Stimulated activated CD4-positive, alpha-beta T cell treated with anti-CD3 and anti-CD28 coated beads, Interleukin-12 subunit alpha, Interleukin-12 subunit beta, amount 100 ng/mL, for 24 hours (primary cell): ENCODE data around the gene ATP11A.
"Not testable (repeated sequence)": the region's sequence is repeated elsewhere in the genome, so short reads cannot be mapped to it uniquely, and the experiment has no call there.

ENCODE experiments used
- DNase-seq, 2 experiments: peaks; one replicate each; pipeline ENCODE4 v3.0.0-alpha.2; 2020; ENCODE audit warnings: low read depth in 2 of 2

ATP11A gene

DNA sequence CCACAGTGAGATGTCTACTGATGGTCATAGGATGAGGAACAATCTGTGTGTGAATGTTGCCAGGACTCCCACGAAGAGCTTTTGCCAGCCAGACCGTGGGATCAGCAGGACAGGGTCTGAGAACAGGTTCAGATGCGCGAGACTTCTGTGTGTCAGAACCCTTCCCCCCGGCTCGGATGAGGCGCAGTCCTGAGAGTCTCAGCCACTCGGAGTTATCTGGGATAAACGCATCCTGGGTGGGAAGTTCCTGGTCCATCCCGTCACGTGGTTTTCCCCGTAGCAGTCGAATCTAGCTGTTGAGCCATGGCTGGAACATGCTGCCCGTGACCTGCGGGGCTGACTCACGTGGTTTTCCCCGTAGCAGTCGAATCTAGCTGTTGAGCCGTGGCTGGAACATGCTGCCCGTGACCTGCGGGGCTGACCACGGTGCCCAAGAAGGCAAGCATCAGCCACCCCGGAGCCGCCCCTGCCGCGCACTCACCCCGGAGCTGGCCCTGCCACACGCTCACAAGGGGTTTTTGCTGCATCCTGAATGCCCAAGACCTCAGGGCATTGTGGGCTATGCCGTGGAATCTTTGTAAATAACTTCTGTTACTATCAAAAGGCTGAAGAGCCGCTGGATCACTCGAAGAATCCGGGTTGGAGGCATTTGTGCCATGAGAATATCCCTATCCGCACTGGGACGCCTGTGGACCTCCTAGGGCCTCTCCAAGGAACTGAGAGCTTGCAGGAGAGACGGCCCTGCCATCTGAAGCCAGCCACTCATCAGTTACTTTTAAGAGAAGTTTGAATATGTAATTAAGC lies 148.4 kb downstream of the ATP11A start:
- no peak for DNase-seq

DNA sequence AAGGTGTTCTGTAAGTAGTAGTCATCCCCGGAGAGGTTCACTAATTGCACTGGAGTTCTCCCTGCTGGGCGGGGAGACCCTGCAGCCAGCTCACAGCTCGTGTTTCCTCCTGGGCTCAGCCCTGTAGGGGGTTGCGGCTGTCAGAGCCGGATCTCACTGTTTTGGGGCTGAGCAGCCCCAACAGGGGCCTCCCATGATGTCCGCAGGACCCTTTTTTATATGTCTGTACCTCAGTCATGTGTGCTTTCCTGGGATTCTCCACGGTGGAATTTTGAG lies 148.9 kb downstream of the ATP11A start:
- DNase-seq = no peak

DNA sequence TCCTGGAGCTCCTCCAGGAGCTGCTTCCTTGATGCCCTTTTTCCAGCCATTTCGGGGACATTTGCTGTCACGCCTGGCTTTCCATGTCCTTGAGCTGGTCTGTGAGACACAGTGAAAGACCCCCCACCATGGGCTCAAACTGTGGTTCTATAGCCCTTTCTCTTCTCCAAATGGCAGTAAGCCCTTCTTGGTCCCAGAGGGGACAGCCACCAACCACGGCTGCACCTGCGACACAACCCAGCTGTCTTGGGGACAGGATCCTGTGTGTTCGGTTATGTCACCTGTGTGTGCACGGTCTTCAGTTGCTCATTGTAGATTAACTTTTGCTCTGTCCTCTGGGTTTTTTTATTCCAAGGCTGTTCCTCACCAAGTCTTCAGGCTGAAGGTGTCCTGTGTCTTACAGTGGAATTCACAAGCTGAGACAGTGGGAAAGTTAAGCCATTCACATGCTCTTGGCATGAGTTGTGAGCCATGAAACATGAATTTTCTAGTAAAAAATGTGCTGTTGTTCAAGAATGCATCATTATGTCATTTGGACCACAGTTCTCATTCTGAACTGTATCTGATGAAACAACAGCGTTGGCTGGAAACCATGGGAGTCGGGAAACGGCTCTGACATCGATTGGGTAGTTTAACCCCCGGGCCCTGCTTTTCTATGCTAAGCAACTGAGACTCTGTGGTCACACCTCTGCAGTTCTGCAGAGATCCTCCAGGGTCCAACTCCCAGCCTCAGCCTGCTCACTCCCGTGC lies 149.7 kb downstream of the ATP11A start:
- no peak for DNase-seq

DNA sequence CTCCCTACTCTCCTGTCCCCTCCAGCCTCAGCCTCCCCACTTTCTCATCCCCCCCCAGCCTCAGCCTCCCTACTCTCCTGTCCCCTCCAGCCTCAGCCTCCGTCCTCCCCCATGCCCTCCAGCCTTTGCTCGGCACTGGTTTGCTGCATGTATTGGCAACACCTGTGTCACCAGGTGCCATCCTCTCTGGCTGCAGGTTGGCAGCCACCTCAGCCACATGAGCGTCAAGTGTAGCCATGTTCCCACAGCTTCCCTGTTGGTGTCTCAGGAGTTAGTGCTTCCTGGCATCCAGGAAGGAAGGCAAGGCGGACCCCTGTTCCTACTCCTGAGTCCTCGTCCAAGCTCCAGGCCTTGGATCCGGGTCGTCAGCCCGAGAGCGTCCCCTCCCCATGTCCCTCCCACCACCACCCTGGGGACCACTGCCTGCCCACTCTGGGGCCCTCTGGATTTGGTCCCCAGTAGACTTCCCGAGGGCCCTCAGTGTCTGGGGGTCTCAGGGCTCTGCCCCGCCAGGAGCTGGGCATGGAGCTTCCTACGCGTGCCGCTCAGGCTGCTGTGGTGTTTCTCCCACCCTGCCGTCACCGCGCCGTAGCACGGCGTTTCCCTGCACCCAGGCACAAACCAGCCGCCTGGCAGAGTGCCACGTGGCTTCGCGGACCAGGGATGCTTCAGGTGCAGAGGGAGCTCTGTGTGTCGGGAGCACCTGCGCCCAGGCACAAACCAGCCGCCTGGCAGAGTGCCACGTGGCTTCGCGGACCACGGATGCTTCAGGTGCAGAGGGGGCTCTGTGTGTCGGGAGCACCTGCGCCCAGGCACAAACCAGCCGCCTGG lies 150.8 kb downstream of the ATP11A start:
- DNase-seq = no peak

DNA sequence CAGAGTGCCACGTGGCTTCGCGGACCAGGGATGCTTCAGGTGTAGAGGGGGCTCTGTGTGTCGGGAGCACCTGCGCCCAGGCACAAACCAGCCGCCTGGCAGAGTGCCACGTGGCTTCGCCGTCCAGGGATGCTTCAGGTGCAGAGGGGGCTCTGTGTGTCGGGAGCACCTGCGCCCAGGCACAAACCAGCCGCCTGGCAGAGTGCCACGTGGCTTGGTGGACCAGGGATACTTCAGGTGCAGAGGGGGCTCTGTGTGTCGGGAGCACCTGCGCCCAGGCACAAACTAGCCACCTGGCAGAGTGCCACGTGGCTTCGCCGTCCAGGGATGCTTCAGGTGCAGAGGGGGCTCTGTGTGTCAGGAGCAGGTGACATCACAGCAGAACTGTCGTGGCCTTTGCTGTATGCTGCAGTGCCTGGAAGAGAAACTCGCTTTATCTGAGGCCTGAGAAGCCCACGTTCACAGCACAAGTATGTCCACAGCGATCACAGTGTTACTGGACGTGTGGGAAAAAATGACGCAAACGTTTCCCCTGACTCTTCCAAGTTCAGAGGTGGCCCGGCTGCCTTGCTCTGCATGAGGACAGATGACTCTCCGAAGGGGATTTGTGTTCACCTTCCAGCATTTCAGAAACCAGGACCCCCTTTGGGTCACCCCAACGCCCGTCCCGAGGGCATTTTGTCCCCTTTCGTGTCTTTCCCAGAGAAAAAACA lies 151.6 kb downstream of the ATP11A start:
- not testable (repeated sequence) for DNase-seq

DNA sequence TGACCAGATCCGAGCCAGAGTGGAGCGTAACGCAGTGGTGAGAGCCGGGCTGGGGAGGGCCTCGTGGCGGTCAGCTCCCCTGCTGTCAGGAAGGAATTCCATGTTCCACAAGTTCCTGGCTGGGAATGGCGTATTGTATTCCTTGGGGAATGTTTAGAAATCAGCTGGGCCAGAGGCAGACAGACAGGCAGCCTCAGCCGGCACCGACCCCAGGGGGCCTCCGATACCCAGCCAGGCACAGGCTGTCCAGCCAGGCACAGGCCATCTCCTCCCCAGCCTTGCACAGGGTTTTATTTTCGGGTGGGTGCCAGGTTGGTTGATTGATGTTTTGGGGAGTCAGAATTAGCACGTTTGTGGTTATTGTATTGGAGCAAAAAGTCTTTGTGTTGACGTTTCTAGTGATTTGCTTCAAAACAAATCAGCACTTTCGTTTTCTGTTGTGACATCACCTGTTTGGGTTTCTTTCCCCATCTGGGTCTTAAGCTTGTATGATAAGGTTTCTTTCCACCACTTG lies 152.6 kb downstream of the ATP11A start:
- no peak for DNase-seq

DNA sequence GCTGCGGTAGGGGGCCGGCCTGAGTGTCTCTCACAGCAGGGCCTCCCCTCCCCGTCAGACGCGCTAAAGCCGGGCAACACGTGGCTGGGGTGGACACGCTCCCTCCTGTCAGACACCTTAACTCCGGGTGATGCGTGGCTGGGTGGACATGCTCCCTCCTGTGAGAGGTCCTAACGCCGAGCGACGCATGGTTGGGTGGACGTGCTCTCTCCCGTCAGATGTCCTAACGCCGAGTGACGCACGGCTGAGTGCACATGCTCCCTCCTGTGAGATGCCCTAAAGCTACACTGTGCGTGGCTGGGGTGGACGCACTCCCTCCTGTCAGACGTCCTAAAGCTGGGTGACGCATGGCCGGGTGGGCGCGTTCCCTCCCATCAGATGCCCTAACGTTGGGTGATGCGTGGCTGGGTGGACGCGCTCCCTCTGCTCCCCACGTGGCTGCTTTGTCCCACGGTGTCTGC lies 153.1 kb downstream of the ATP11A start:
- DNase-seq = no peak

DNA sequence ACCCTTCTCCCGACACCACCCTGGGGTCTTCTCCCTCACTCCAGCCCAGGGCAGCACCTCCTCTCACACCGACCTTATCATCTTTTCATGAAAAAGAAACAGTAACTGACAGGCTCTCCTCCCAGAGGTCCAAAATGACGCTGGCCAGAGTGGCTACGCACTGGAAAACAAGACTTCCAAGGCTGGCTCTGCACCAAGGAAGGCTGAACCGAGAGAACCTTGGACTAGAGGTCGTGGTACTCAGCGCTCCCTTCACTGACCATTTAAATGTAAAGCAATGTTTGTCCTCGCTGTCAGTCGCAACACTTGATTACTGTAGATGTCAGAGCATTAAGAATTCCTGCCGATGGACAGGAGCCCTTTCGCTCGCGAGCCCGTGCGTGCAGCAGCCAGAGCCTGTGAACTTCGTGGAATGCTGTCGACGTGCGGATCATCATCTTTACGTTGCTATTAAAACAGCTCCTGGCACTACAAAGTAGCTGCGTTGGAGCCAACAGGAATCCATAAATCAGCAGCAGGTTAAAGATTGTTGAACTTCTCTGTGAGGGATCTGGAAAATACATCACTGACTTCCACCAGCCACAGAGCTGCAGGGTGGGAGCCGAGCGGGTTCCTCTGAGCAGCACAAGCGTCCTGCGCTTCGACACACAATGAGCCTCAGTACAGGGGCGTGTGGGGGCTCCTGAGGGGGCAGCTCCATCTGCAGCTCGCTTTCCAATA lies 153.7 kb downstream of the ATP11A start:
- no peak for DNase-seq

DNA sequence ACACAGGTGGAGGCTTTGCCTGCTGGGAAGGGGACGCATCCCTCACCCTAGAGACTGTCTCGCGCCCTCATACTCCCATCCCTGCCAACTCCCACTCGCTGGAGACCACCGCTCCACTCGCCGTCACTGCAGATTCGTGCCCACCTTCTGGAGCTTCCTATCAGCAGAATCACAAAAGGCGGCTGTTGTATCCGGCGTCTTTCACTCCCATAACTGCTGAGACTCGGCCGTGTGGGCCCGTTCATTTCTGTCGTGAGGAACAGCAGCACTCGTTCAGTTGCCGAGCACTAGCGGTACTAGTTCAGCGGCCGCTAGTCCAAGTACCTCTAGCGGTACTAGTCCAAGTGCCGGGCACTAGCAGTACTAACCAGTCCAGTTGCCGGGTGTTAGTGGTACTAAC lies 154.6 kb downstream of the ATP11A start:
- DNase-seq = no peak

DNA sequence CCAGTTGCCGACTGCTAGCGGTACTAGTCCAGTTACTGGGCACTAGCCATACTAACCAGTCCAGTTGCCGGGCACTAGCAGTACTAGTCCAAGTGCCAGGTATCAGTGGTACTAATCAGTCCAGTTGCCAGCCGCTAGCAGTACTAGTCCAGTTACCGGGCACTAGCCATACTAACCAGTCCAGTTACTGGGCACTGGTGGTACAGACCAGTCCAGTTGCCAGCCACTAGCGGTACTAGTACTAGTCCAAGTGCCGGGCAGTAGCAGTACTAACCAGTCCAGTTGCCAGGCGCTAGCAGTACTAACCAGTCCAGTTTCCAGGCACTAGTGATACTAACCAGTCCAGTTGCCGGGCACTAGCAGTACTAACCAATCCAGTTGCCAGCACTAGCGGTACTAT lies 155.0 kb downstream of the ATP11A start:
- no peak for DNase-seq

DNA sequence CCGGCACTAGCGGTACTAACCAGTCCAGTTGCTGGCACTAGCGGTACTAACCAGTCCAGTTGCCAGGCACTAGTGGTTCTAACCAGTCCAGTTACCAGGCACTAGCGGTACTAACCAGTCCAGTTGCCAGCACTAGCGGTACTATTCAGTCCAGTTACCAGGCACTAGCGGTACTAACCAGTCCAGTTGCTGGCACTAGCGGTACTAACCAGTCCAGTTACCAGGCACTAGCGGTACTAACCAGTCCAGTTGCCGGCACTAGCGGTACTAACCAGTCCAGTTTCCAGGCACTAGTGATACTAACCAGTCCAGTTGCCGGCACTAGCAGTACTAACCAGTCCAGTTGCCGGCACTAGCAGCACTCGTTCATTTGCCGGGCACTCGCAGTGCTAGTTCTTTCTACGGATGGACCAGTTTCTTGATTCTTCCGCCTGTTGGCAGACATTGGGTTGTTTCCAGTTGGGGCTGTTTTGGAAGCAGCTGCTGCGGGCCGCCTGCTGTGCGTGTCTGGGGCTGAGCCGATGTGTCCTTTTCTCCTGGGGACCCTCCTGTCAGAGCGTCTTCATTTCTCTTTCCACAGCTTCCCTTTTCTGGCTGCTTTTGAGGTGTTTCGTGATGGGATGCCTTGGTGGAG lies 155.8 kb downstream of the ATP11A start:
- DNase-seq = no peak

DNA sequence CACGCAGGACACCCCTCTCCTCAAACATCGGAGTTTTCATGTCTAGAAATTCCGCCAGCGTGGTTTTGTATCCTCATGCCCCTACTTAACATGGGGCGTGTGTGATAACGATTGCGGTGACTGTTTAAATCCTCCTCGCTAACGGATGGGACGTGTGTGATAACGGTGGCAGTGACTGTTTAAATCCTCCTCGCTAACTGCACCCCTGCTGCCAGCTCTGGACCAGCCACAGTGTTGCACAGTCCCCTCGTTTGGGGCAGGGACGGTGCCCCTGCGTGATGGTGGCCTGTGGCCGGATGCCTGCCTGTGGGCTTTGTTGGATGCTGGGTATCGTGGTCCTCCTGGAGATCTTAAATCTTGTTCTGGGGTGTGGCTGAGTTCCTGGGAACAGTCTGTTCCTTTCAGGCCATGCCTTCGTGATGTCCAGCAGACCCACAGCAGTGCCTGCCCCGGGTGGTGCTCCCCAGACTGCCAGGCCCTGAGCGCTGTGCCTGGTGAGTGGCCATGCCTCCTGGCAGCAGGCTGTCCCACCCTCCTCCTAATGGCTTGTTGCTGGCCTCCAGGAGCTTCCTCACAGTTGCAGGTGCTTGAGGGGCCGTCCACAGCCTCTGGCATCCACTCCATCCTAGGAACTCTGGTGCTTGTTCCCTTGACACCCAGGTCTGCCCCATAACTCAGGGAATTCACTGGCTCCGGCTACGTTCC lies 156.7 kb downstream of the ATP11A start:
- DNase-seq = no peak

DNA sequence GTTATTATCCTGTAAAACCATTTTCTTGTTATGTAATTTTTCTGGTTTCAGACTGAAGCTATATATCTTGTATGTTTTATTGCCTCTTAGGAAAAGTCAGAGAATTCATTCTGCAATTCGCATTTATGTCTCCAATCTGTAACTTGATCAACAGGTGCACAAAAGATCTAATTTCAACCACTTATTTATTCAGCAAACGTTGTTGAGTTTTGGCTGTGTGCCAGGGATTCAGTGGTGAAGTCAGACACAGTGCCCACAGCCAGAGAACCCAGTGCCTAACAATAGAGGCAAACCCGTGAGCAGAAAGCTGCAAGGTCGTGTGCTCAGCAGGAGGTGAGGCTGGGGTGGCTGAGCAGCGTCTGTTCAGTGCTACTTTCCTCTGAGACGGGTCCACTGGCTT lies 159.7 kb downstream of the ATP11A start:
- no peak for DNase-seq

DNA sequence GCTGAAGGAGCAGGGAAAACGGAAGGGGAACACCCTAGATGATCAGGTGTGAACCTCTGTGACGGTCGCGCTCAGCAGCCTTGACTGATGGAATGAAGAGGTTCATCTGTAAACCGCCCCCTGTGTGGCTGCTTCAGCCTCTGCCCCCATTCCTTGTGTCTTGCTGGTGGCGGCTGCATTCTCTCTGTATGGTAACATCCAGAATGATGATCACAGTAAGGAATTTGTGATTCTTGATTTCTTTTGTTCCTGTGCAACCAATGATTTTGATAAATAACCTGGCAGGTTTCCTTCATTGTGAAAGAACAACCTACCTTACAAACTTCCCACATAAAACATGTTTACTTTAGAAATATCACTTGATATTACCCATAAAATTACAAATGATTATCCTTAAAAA lies 160.4 kb downstream of the ATP11A start:
- no peak for DNase-seq

DNA sequence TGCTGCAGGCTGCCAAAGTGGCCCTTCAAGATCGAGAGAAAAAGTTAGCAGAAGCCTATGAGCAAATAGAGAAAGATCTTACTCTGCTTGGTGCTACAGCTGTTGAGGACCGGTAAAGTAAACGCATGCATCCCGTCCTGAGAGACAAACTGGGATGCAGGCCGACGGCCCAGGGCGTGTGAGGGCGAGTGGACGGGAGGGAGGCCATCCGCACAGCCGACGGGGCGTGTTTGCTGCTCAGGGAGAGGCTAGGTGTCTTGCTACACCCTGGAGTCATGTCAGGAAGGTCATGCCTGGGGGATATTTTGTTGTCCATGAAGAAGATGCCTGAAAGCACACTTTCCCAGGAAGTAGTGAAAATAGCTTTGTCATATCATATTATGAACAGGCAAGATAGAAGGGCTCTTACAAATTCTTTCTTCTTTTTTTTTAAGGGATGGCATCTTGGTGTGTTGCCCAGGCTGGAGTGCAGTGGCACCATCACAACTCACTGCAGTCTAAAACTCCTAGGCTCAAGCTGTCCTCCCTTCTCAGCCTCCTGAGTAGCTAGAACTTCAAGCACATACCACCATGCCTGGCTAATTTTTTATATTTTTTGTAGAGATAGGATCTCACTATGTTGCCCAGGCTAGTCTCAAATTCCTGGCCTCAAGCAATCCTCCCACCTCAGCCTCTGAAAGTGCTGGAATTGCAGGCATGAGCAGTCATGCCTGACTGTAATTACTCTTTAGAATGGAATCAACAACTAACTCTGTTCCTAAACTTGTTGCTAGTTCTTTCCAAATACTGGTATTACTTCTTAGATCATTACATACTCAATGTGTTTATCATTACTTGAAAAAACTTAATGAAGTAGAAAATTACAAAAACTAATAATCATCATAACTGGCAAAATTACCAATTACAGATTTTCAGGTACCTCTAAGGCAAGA lies 161.5 kb downstream of the ATP11A start:
- DNase-seq = no peak

DNA sequence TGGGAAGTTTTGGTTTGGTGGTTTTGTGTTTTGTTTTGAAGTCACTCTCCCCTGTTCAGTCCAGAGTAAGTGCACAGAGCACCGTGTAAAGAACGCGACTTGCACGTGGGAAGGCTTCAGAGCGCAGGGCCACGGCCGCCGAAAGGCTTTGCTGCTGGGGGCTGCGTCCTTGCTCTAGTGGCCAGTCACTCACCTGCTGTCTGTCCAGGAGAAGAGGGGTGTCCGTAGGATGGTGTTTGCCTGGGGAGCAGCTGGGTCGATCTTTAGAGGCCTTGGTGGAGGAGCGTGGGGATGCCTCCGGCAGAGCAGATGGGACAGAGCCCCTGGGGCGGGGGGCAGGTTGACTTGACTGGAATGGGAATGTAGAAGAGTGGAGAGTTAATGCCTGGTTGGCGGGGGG lies 162.6 kb downstream of the ATP11A start:
- no peak for DNase-seq

DNA sequence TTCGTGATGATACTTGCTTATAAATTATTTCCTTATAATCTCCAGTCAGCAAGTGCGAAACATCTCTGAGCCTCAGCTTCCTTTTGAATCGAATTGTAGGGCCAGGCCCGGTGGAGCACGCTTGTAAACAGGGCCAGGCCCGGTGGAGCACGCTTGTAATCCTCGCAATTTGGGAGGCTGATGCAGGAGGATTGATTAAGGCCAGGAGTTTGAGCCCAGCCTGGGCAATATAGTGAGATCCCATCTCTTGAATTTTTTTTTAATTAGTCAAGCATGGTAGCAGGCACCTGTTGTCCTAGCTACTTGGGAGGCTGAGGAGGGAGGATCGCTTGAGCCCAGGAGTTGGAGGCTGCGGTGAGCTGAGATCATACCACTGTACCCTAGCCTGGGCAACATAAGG lies 163.0 kb downstream of the ATP11A start:
- DNase-seq = no peak

DNA sequence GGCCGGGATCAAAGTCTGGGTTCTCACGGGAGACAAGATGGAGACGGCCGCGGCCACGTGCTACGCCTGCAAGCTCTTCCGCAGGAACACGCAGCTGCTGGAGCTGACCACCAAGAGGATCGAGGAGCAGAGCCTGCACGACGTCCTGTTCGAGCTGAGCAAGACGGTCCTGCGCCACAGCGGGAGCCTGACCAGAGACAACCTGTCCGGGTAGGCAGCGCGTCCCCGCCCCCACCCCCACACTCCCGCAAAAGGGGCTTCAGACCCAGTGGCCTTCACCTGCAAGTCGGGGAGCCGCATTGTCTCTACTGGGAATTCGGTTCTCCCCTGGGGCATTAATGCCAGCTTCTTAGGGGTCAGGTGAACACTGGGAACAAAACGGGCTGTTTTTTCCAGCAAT lies 164.5 kb downstream of the ATP11A start:
- no peak for DNase-seq

DNA sequence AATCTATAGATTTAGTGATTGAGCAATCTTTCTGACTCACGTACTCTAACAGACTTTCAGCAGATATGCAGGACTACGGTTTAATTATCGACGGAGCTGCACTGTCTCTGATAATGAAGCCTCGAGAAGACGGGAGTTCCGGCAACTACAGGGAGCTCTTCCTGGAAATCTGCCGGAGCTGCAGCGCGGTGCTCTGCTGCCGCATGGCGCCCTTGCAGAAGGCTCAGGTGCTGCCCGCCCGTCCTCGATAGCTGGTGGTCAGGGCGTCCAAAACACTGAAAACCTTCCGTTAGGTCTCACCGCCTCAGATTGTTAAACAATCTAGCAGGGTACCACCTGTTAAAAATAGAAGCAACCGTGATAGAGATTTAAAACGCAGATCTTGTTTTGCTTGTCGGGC lies 166.0 kb downstream of the ATP11A start:
- DNase-seq = no peak
